H9 (cell line): ENCODE measurements around the gene MOCOS. TPM values are rescaled to one million over a fixed set of nuclear protein-coding genes. Genes with fewer than 3 reads are reported as not detected.

Source experiments
- DNase-seq: peaks from one replicate; pipeline ENCODE4 v3.0.0-alpha.2; 2017
- H2AFZ ChIP-seq: one replicate; pipeline ENCODE4 v1.6.1; 2013; ENCODE audit warnings: mild to moderate bottlenecking, low read length, control low read depth, moderate library complexity
- H2AK5ac ChIP-seq: 2 replicates; pipeline ENCODE4 v1.6.1; 2013; ENCODE audit warnings: low read length, control low read depth, mixed read lengths; ENCODE audit not compliant: insufficient read length
- H2BK120ac ChIP-seq: one replicate; pipeline ENCODE4 v1.6.1; 2013; ENCODE audit warnings: low read depth, mild to moderate bottlenecking, low read length, control low read depth, inconsistent platforms; ENCODE audit not compliant: poor library complexity, severe bottlenecking
- H2BK12ac ChIP-seq: 2 replicates; pipeline ENCODE4 v1.6.1; 2013; ENCODE audit warnings: low read length, control low read depth, mixed read lengths, low read depth; ENCODE audit not compliant: insufficient read length
- H2BK15ac ChIP-seq: 2 replicates; pipeline ENCODE4 v1.6.1; 2013; ENCODE audit warnings: low read depth, low read length, control low read depth
- H2BK20ac ChIP-seq: one replicate; pipeline ENCODE4 v1.6.1; 2013; ENCODE audit warnings: low read depth, mild to moderate bottlenecking, low read length, control low read depth, inconsistent platforms; ENCODE audit not compliant: poor library complexity, severe bottlenecking
- H2BK5ac ChIP-seq: 2 replicates; pipeline ENCODE4 v1.6.1; 2013; ENCODE audit warnings: low read length, control low read depth, mixed read lengths; ENCODE audit not compliant: insufficient read length
- H3K14ac ChIP-seq: 2 replicates; pipeline ENCODE4 v1.6.1; 2013; ENCODE audit warnings: low read length, control low read depth; ENCODE audit not compliant: insufficient read depth
- H3K18ac ChIP-seq: 2 replicates; pipeline ENCODE4 v1.6.1; 2013; ENCODE audit warnings: low read depth, mild to moderate bottlenecking, mixed read lengths, low read length, control low read depth; ENCODE audit not compliant: insufficient read length
- H3K23ac ChIP-seq: 2 replicates; pipeline ENCODE4 v1.6.1; 2013; ENCODE audit warnings: low read length, control low read depth, mixed read lengths, low read depth; ENCODE audit not compliant: insufficient read length
- H3K23me2 ChIP-seq: 2 replicates; pipeline ENCODE4 v1.6.1; 2013; ENCODE audit warnings: low read depth, mild to moderate bottlenecking, mixed read lengths, low read length, control low read depth; ENCODE audit not compliant: insufficient read length, poor library complexity, severe bottlenecking
- H3K27ac ChIP-seq: 2 replicates; pipeline ENCODE4 v1.5.1; 2013; ENCODE audit warnings: low read length, control low read depth, mixed read lengths, low read depth; ENCODE audit not compliant: insufficient read length
- H3K27me3 ChIP-seq: 2 replicates; pipeline ENCODE4 v1.6.1; 2013; ENCODE audit warnings: low read length, control low read depth, inconsistent platforms; ENCODE audit not compliant: insufficient read depth
- H3K4ac ChIP-seq: 2 replicates; pipeline ENCODE4 v1.6.1; 2013; ENCODE audit warnings: low read depth, mild to moderate bottlenecking, control low read depth, inconsistent platforms, low read length, moderate library complexity
- H3K4me1 ChIP-seq: 2 replicates; pipeline ENCODE4 v1.6.1; 2013; ENCODE audit warnings: low read length, control low read depth, inconsistent platforms; ENCODE audit not compliant: insufficient read depth
- H3K4me2 ChIP-seq: 2 replicates; pipeline ENCODE4 v1.6.1; 2013; ENCODE audit warnings: low read length, control low read depth, mixed read lengths; ENCODE audit not compliant: insufficient read length, insufficient read depth
- H3K56ac ChIP-seq: 2 replicates; pipeline ENCODE4 v1.6.1; 2013; ENCODE audit warnings: low read depth, mild to moderate bottlenecking, mixed read lengths, low read length, control low read depth; ENCODE audit not compliant: insufficient read length
- H3K79me1 ChIP-seq: 2 replicates; pipeline ENCODE4 v1.6.1; 2013; ENCODE audit warnings: low read depth, mild to moderate bottlenecking, moderate library complexity, low read length, control low read depth, inconsistent platforms; ENCODE audit not compliant: insufficient read depth, poor library complexity, severe bottlenecking
- H3K79me2 ChIP-seq: 2 replicates; pipeline ENCODE4 v1.6.1; 2013; ENCODE audit warnings: low read length, control low read depth, inconsistent platforms; ENCODE audit not compliant: insufficient read depth
- H3K9ac ChIP-seq: 2 replicates; pipeline ENCODE4 v1.6.1; 2013; ENCODE audit warnings: low read length, control low read depth, mixed read lengths; ENCODE audit not compliant: insufficient read length; ENCODE audit errors: extremely low read depth
- H3K9me3 ChIP-seq: one replicate; pipeline ENCODE4 v1.6.1; 2013; ENCODE audit warnings: low read depth, low read length, inconsistent platforms; ENCODE audit not compliant: control insufficient read depth
- H3T11ph ChIP-seq: one replicate; pipeline ENCODE4 v1.6.1; 2013; ENCODE audit warnings: mild to moderate bottlenecking, low read length, control low read depth, inconsistent platforms
- H4K20me1 ChIP-seq: one replicate; pipeline ENCODE4 v1.6.1; 2013; ENCODE audit not compliant: control insufficient read depth, insufficient read length, insufficient read depth
- H4K5ac ChIP-seq: 2 replicates; pipeline ENCODE4 v1.6.1; 2013; ENCODE audit warnings: low read depth, mild to moderate bottlenecking, mixed read lengths, low read length, control low read depth; ENCODE audit not compliant: insufficient read length
- H4K8ac ChIP-seq: replicated peaks from 2 replicates; pipeline ENCODE4 v1.6.1; 2013; ENCODE audit warnings: low read length, control low read depth, mixed read lengths, low read depth; ENCODE audit not compliant: insufficient read length
- H4K91ac ChIP-seq: 2 replicates; pipeline ENCODE4 v1.6.1; 2013; ENCODE audit warnings: low read depth, mild to moderate bottlenecking, moderate library complexity, mixed read lengths, low read length, control low read depth; ENCODE audit not compliant: insufficient read length
- H3K27ac Mint-ChIP-seq, 3 experiments: 2 replicates in 2 of 3; 3 replicates in 1 of 3; pipeline ENCODE4 v1.8.0; 2020 to 2021; ENCODE audit warnings: mixed read lengths in 3 of 3, mild to moderate bottlenecking in 1 of 3, moderate library complexity in 1 of 3
- H3K27me3 Mint-ChIP-seq: 2 replicates; pipeline ENCODE4 v1.8.0; 2021; ENCODE audit warnings: low read depth, mild to moderate bottlenecking, moderate library complexity, mixed read lengths
- H3K36me3 Mint-ChIP-seq, 3 experiments: 2 replicates in 2 of 3; 3 replicates in 1 of 3; pipeline ENCODE4 v1.8.0; 2020 to 2021; ENCODE audit warnings: low read depth in 3 of 3, mixed read lengths in 3 of 3; ENCODE audit not compliant: insufficient read depth in 1 of 3
- H3K4me1 Mint-ChIP-seq, 2 experiments: 2 replicates each; pipeline ENCODE4 v1.8.0; 2020; ENCODE audit warnings: mixed read lengths in 2 of 2
- H3K4me3 Mint-ChIP-seq, 2 experiments: 2 replicates in 1 of 2; 3 replicates in 1 of 2; pipeline ENCODE4 v1.8.0; 2020 to 2021; ENCODE audit warnings: mild to moderate bottlenecking in 2 of 2, mixed read lengths in 2 of 2, moderate library complexity in 1 of 2
- H3K9me3 Mint-ChIP-seq, 2 experiments: 2 replicates in 1 of 2; 3 replicates in 1 of 2; pipeline ENCODE4 v1.8.0; 2020; ENCODE audit warnings: mild to moderate bottlenecking in 2 of 2, mixed read lengths in 2 of 2, moderate library complexity in 1 of 2
- CTCF ChIP-seq: fragments of 200-600 bp; sonication (generic); conservative IDR thresholded peaks from 3 replicates; pipeline ENCODE4 v1.8.0; 2021; ENCODE audit warnings: antibody characterized with exemption, mild to moderate bottlenecking
- WGBS: extraction: QIAGEN DNeasy Blood & Tissue Kit; methylation state at CpG from one replicate; pipeline ENCODE4 v1.1.7; 2013; ENCODE audit warnings: missing lambda C conversion rate, low lambda C conversion rate, mixed read lengths; ENCODE audit not compliant: insufficient read length; ENCODE audit errors: extremely low coverage; 5-methylcytosine and 5-hydroxymethylcytosine counted together
- total RNA-seq: library from RNA; stranded (reverse); gene quantifications from 2 replicates; pipeline ENCODE4 v1.2.1, GENCODE V29; 2021

MOCOS gene
- total RNA-seq, 1 experiment from 2014 or later, result 6.0 TPM

GRCh38 chr18:36155851-36156757 lies 31.2 kb upstream of the MOCOS start:
- DNase-seq, result no peak
- WGBS, result no CpG with 5 or more reads among the region's 7 CpGs
- no peak overlapping the region for H3K18ac ChIP-seq
- H3K4me3 Mint-ChIP-seq, result no peak overlapping the region
- no peak overlapping the region for H2AK5ac ChIP-seq
- no peak overlapping the region for H3K4me2 ChIP-seq
- H4K8ac ChIP-seq, result no peak overlapping the region
- H4K20me1 ChIP-seq, result no peaks in the 10 kb centered on the region
- no peak overlapping the region for H3K56ac ChIP-seq
- no peak overlapping the region for H4K5ac ChIP-seq
- H3K79me2 ChIP-seq, result no peaks in the 10 kb centered on the region
- no peak overlapping the region for H3K23ac ChIP-seq
- H3K4ac ChIP-seq, result no peak overlapping the region
- H2BK12ac ChIP-seq, result no peak overlapping the region
- no peak overlapping the region for H3K27ac ChIP-seq
- H3K4me1 ChIP-seq, result no peaks in the 10 kb centered on the region
- no peak overlapping the region for H2AFZ ChIP-seq
- H3K9me3 Mint-ChIP-seq, result no peaks in the 10 kb centered on the region
- TF ChIP-seq CTCF, result no peak
- H3K23me2 ChIP-seq, result no peaks in the 10 kb centered on the region
- no peak overlapping the region for H3K14ac ChIP-seq
- H3K9me3 ChIP-seq, result no peaks in the 10 kb centered on the region
- H3K9ac ChIP-seq, result no peak overlapping the region
- no peaks in the 10 kb centered on the region for H3K4me1 Mint-ChIP-seq
- peaks cover 39 to 88% (median 83%) of the 10 kb centered on the region in 3 experiments; a peak in 6 of 7 replicates for H3K36me3 Mint-ChIP-seq
- H3K27me3 ChIP-seq, result no peaks in the 10 kb centered on the region
- no peaks in the 10 kb centered on the region for H3K79me1 ChIP-seq
- H3T11ph ChIP-seq, result no peak overlapping the region
- H3K27ac Mint-ChIP-seq, result no peak overlapping the region
- H2BK5ac ChIP-seq, result no peak overlapping the region
- no peaks in the 10 kb centered on the region for H3K27me3 Mint-ChIP-seq
- H4K91ac ChIP-seq, result no peak overlapping the region
- H2BK20ac ChIP-seq, result no peak overlapping the region
- no peak overlapping the region for H2BK120ac ChIP-seq
- no peak overlapping the region for H2BK15ac ChIP-seq
